ENCODE measurements around the gene CABLES1.
A peak's percentile ranks its signal among the peaks of the same experiment; 100 is the strongest.
"Not testable (repeated sequence)": the region's sequence is repeated elsewhere in the genome, so short reads cannot be mapped to it uniquely, and the experiment has no call there.

The CABLES1 gene, protein sequence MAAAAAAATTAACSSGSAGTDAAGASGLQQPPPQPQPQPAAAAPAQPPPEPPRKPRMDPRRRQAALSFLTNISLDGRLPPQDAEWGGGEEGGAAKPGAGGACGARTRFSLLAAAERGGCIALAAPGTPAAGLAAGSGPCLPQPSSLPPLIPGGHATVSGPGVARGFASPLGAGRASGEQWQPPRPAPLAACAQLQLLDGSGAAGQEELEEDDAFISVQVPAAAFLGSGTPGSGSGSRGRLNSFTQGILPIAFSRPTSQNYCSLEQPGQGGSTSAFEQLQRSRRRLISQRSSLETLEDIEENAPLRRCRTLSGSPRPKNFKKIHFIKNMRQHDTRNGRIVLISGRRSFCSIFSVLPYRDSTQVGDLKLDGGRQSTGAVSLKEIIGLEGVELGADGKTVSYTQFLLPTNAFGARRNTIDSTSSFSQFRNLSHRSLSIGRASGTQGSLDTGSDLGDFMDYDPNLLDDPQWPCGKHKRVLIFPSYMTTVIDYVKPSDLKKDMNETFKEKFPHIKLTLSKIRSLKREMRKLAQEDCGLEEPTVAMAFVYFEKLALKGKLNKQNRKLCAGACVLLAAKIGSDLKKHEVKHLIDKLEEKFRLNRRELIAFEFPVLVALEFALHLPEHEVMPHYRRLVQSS

DNA sequence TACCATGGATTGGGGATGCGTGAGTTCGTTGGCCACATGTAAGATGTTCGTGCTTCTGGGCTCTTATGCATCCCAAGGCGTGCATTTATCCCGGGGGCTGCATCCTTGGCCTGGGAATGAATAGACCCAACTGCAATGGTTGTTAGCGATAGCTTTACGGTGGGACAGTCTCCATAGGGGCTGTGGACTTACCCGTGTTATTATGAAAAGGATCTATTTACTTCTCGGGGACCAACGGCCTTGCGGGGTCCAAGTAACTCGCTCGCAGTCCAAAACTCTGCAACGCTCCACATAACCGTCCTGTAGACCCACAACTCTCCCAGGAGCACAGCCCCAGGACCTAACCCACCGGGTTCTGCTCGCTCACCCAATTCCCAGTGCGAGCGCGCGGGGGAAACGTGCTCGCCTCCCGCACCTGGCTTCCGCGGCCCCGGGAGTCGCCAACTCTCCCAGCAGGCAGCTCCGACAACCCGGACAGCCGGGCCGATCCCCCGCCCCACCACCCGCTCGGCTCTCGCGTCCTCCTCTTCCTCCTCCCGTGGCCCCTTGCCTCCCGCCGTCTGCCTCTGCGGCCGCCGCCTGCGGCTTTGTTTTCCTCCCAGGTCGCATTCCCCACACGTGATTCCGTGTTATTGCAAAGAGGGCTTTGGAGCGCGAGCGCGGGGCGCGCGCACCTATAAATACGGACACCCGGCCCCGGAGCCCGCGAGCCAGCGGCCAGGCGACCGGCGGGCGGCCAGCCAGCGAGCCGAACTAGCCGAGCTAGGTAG lies at the start of gene CABLES1:
Gene CABLES1, plus strand, starts transcription at position 706 of the 770 bp plus-strand sequence. CDS start 278 bp downstream, outside the sequence.
- TF ChIP-seq, protein P1, sequence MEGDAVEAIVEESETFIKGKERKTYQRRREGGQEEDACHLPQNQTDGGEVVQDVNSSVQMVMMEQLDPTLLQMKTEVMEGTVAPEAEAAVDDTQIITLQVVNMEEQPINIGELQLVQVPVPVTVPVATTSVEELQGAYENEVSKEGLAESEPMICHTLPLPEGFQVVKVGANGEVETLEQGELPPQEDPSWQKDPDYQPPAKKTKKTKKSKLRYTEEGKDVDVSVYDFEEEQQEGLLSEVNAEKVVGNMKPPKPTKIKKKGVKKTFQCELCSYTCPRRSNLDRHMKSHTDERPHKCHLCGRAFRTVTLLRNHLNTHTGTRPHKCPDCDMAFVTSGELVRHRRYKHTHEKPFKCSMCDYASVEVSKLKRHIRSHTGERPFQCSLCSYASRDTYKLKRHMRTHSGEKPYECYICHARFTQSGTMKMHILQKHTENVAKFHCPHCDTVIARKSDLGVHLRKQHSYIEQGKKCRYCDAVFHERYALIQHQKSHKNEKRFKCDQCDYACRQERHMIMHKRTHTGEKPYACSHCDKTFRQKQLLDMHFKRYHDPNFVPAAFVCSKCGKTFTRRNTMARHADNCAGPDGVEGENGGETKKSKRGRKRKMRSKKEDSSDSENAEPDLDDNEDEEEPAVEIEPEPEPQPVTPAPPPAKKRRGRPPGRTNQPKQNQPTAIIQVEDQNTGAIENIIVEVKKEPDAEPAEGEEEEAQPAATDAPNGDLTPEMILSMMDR (IDR thresholded peaks at IDR 0.05; ENCODE audit: low read depth, low read length) = no peak
- H3K4me3 ChIP-seq (ENCODE audit: low read depth, low read length) = peak within 1 kb of the TSS; percentile 90

DNA sequence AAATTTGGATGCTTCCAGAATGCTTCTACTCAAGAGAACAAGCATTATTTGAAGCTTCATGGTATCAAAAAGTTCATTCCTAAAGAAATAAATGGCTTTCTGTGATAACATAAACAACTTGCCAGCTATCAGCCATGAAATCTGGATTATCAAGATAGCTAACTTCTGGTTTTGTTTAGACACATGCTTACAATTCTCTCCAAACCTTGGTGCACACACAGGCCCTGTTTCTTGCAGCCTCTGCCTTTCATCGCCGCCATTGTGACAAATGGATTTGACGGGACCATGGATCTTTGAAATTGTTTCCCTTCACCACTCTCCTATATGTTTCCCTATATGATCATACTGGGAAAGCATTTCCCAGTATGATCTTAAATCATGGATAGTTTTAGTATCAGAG lies 47.9 kb upstream of the CABLES1 start:
- no peak overlapping the region for H3K4me3 ChIP-seq (ENCODE audit: low read depth, low read length)
- TF ChIP-seq, protein P1 (IDR thresholded peaks at IDR 0.05; ENCODE audit: low read depth, low read length) = no peak

DNA sequence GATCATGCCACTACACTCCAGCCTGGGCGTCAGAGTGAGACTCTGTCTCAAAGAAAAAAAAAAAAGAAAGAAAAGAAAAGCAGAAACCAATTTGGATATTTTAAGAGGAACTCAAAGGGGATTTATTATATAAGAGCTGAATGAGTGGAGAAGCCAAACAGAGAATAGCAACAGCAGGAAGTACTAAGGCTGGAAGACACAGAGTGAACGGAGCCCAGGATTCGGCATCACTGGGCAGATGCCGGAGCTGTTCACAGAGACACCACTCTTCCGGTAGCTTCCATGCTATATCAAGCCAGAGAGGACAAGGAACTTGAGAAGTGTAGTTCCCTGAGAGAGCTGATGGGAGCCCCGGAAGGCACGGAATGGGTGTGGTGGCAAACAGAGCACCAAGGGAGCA lies 47.0 kb upstream of the CABLES1 start:
- no peak overlapping the region for H3K4me3 ChIP-seq (ENCODE audit: low read depth, low read length)
- TF ChIP-seq, protein P1 (IDR thresholded peaks at IDR 0.05; ENCODE audit: low read depth, low read length) = no peak

DNA sequence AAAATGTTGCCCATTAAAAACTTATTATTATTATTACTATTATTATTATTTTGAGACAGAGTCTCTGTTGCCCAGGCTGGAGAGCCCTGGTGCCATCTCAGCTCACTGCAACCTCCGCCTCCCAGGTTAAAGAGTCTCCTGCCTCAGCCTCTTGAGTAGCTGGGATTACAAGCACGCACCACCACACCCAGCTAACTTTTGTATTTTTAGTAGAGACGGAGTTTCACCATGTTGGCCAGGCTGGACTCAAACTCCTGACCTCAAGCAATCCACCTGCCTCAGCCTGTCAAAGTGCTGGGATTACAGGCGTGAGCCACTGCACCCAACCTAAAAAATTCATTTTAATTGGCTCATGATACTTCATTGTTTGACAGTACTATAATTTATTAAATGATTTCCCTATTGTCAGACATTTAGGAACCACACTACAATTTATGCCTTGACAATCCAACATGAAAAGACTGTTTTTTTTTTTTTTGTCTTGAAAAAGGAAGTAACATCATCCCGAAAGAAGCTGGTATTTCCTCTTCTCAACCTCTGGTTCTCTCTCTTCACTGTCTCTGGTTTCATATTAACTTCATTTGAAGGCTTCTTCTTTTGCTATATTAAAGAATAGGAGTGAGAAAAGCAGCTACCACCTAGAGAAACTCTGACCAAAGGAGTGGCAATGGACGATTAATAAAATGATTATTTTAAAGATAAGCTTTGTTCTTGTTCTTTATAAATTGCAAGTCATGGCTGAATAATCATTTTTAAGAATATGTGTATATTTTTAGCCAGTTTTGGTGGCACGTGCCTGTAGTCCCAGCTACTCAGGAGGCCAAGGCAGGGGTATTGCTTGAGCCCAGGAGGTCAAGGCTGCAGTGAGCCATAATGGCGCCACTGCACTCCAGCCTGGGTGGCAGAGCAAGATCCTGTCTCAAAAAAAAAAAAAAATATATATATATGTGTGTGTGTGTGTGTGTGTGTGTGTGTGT lies 44.0 kb upstream of the CABLES1 start:
- H3K4me3 ChIP-seq (ENCODE audit: low read depth, low read length) = not testable (repeated sequence)

DNA sequence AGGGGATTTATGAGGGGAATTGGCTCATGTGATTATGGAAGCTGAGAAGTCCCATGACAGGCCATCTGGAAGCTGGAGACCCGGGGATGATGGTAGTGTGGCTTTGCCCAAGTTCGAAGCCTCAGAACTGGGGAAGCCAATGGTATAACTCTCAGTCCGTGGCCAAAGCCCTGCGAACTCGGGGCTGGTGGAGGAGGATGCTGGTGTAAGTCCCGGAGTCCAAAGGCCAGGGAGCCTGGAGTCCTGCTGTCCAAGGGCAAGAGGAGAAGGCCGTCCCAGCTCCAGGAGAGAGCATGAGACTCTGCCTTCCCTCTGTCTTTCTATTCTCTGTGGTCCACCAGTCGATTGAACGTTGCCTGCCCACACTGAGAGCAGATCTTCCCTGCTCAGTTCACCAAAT lies 43.2 kb upstream of the CABLES1 start:
- TF ChIP-seq, protein P1 (IDR thresholded peaks at IDR 0.05; ENCODE audit: low read depth, low read length) = no peak

DNA sequence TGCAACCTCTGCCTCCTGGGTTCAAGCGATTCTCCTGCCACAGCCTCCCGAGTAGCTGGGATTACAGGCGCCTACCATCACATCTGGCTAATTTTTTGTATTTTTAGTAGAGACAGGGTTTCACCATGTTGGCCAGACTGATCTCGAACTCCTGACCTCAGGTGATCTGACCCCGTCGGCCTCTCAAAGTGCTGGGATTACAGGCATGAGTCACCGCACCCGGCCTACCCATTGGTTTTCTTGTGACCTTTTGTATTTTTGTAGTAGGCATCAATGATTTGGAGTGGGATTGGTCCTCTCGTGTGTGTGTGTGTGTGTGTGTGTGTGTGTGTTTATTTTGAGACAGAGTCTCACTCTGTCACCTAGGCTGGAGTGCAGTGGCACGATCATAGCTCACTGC lies 42.2 kb upstream of the CABLES1 start:
- H3K4me3 ChIP-seq (ENCODE audit: low read depth, low read length) = not testable (repeated sequence)

More for the DNA sequence above, 43.2 kb upstream of the CABLES1 start:
- H3K4me3 ChIP-seq (ENCODE audit: low read depth, low read length) = no peak overlapping the region

DNA sequence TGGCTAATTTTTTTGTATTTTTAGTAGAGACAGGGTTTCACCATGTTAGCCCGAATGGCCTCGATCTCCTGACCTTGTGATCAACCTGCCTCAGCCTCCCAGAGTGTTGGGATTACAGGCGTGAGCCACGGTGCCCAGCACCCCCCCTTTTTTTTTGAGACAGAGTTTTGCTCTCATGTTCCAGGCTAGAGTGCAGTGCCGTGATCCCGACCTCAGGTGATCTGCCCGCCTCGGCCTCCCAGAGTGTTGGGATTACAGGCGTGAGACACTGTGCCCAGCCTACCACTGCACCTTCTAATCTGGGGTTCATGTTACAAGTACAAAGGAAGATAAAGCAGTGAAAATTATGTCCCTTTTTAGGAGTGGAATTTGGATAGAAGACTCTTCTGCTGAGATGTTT lies 41.5 kb upstream of the CABLES1 start:
- H3K4me3 ChIP-seq (ENCODE audit: low read depth, low read length) = no peak overlapping the region
- TF ChIP-seq, protein P1 (IDR thresholded peaks at IDR 0.05; ENCODE audit: low read depth, low read length) = no peak

Measured in WI38 (cell line).